ENCODE measurements around the gene FBXO21. TPM values are rescaled to one million over a fixed set of nuclear protein-coding genes. Genes with fewer than 3 reads are reported as not detected.

Gene FBXO21
- polyA plus RNA-seq, 1 donor (not counting 4 experiments of a cell fraction or from before 2014, with no cell fraction given), result 21.9 TPM

DNA sequence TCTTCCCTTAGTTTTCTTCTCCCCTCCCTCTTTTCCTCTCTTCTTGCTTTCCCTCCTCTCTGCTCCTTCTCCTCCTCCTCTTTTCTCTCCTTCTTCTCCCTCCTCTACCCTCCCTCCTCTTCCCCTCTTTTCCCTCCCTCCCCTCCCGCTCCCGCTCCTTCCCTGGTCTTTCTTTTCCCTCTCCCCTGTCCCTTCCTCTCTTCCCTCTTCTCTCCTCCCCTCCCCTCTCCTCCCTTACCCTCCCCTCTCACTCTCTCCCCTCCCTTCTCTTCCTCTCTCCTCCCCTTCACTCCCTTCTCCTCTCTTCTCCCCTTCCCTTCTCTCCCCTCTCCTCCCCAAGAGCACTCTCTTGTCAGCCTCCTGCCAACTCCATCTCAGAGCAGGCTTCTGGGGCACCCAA is 17.4 kb upstream of the FBXO21 start:
- Histone ChIP-seq H3K9me1 (ENCODE audit: control insufficient read depth, extremely low read depth, insufficient read depth, low read length) (no peaks in the 10 kb centered on the region), H4K20me1 (ENCODE audit: control insufficient read depth, extremely low read depth, insufficient read depth, low read length) (no peaks in the 10 kb centered on the region), H3K36me3 (ENCODE audit: control insufficient read depth in 2 of 2, extremely low read depth in 1 of 2, insufficient read depth in 2 of 2, low read length in 2 of 2) (peaks cover 0 to 10% of the 10 kb centered on the region in 2 experiments), H3K79me2 (ENCODE audit: control insufficient read depth, insufficient read depth, low read length) (no peaks in the 10 kb centered on the region), H3K4me2 (ENCODE audit: control insufficient read depth, extremely low read depth, insufficient read depth, low read depth, low read length) (no peak overlapping the region), H3K9me3 (ENCODE audit: control insufficient read depth, low read depth, low read length) (no peaks in the 10 kb centered on the region), H2AFZ (ENCODE audit: control insufficient read depth, low read length) (no peak overlapping the region), H3K27me3 (ENCODE audit: control insufficient read depth, extremely low read depth, insufficient read depth, low read length) (no peaks in the 10 kb centered on the region), H3K9ac (ENCODE audit: control insufficient read depth, extremely low read depth, insufficient read depth, low read length) (no peak overlapping the region), H3K4me1 (ENCODE audit: control insufficient read depth, extremely low read depth, insufficient read depth, low read length) (no peaks in the 10 kb centered on the region), H3K27ac (ENCODE audit: control insufficient read depth, insufficient read depth, low read length) (no peak overlapping the region), H3K4me3 (ENCODE audit: control insufficient read depth in 2 of 3, extremely low read depth in 1 of 3, insufficient read depth in 2 of 3, low read depth in 1 of 3, low read length in 3 of 3) (no peak overlapping the region)
- dilution Hi-C loops (cut with MboI; ENCODE audit: extremely low pct_ligation_motif_present, low sequenced_read_pairs), result no loop called here
- TF ChIP-seq, protein P1, sequence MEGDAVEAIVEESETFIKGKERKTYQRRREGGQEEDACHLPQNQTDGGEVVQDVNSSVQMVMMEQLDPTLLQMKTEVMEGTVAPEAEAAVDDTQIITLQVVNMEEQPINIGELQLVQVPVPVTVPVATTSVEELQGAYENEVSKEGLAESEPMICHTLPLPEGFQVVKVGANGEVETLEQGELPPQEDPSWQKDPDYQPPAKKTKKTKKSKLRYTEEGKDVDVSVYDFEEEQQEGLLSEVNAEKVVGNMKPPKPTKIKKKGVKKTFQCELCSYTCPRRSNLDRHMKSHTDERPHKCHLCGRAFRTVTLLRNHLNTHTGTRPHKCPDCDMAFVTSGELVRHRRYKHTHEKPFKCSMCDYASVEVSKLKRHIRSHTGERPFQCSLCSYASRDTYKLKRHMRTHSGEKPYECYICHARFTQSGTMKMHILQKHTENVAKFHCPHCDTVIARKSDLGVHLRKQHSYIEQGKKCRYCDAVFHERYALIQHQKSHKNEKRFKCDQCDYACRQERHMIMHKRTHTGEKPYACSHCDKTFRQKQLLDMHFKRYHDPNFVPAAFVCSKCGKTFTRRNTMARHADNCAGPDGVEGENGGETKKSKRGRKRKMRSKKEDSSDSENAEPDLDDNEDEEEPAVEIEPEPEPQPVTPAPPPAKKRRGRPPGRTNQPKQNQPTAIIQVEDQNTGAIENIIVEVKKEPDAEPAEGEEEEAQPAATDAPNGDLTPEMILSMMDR (optimal IDR thresholded peaks at IDR 0.05 in 1 of 3, IDR thresholded peaks at IDR 0.05 in 1 of 3, conservative IDR thresholded peaks at IDR 0.05 in 1 of 3; ENCODE audit: extremely low read depth in 1 of 3, insufficient read depth in 2 of 3, low read length in 3 of 3), result no peak
- no peak for TF ChIP-seq EZH2 (IDR thresholded peaks at IDR 0.05; ENCODE audit: low read length)
- DNase-seq (ENCODE audit: low read depth, low spot score) (no peak), FAIRE-seq (no peak)

DNA sequence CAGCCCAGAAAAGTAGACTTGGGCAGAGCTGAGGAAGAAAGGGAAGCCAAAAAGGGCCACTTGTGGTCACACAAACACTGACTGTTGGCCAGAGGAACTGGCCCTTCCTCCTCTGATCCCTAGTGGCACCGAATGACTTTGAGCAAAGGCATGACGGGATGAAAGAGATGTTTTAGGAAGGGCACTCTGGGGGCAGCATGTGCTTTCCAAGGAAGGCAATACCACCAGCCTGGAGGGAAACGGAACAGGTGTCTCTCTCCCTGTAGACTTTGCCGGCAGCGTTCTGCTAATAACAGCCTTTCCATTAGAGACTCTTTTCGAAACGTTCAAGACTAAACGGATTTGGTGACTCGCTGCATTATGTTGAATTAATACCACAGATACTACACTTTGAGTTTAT is 12.3 kb upstream of the FBXO21 start:
- Histone ChIP-seq H3K27me3 (ENCODE audit: control insufficient read depth, extremely low read depth, insufficient read depth, low read length) (no peaks in the 10 kb centered on the region), H3K27ac (ENCODE audit: control insufficient read depth, insufficient read depth, low read length) (no peak overlapping the region), H3K4me2 (ENCODE audit: control insufficient read depth, extremely low read depth, insufficient read depth, low read depth, low read length) (no peak overlapping the region), H3K79me2 (ENCODE audit: control insufficient read depth, insufficient read depth, low read length) (no peaks in the 10 kb centered on the region), H3K9me3 (ENCODE audit: control insufficient read depth, low read depth, low read length) (peaks cover 2% of the 10 kb centered on the region), H2AFZ (ENCODE audit: control insufficient read depth, low read length) (no peak overlapping the region), H3K9me1 (ENCODE audit: control insufficient read depth, extremely low read depth, insufficient read depth, low read length) (no peaks in the 10 kb centered on the region), H3K9ac (ENCODE audit: control insufficient read depth, extremely low read depth, insufficient read depth, low read length) (no peak overlapping the region), H4K20me1 (ENCODE audit: control insufficient read depth, extremely low read depth, insufficient read depth, low read length) (no peaks in the 10 kb centered on the region), H3K4me3 (ENCODE audit: control insufficient read depth in 2 of 3, extremely low read depth in 1 of 3, insufficient read depth in 2 of 3, low read depth in 1 of 3, low read length in 3 of 3) (no peak overlapping the region), H3K36me3 (ENCODE audit: control insufficient read depth in 2 of 2, extremely low read depth in 1 of 2, insufficient read depth in 2 of 2, low read length in 2 of 2) (no peaks in the 10 kb centered on the region), H3K4me1 (ENCODE audit: control insufficient read depth, extremely low read depth, insufficient read depth, low read length) (peaks cover 3% of the 10 kb centered on the region)
- FAIRE-seq (no peak), DNase-seq (ENCODE audit: low read depth, low spot score) (no peak)
- dilution Hi-C loops (cut with MboI; ENCODE audit: extremely low pct_ligation_motif_present, low sequenced_read_pairs), result no loop called here
- no peak for TF ChIP-seq EZH2 (IDR thresholded peaks at IDR 0.05; ENCODE audit: low read length)
- TF ChIP-seq, protein P1 (optimal IDR thresholded peaks at IDR 0.05 in 1 of 3, IDR thresholded peaks at IDR 0.05 in 1 of 3, conservative IDR thresholded peaks at IDR 0.05 in 1 of 3; ENCODE audit: extremely low read depth in 1 of 3, insufficient read depth in 2 of 3, low read length in 3 of 3), result no peak
